Large intestine (tissue), 3 donors: ENCODE results near the gene TNRC6C. TPM values are rescaled to one million over a fixed set of nuclear protein-coding genes. Genes with fewer than 3 reads are reported as not detected.

ENCODE experiments used
- DNase-seq, 2 donors: peaks; one replicate each; pipeline versions ENCODE4 v3.0.0 to v3.0.0-alpha.2; 2013
- H3K27ac ChIP-seq: one replicate; pipeline ENCODE4 v1.5.1; 2013; ENCODE audit warnings: low read length
- H3K27me3 ChIP-seq: 2 replicates; pipeline ENCODE4 v1.6.1; 2013; ENCODE audit warnings: low read length; ENCODE audit not compliant: control insufficient read depth, insufficient read depth
- H3K36me3 ChIP-seq: 2 replicates; pipeline ENCODE4 v1.6.1; 2013; ENCODE audit warnings: low read length; ENCODE audit not compliant: control insufficient read depth, insufficient read depth
- H3K4me1 ChIP-seq: one replicate; pipeline ENCODE4 v1.6.1; 2013; ENCODE audit warnings: low read length; ENCODE audit not compliant: control insufficient read depth, insufficient read depth
- H3K4me3 ChIP-seq: one replicate; pipeline ENCODE4 v1.5.1; 2013; ENCODE audit warnings: low read length
- H3K9me3 ChIP-seq: one replicate; pipeline ENCODE4 v1.6.1; 2013; ENCODE audit warnings: mild to moderate bottlenecking, low read depth, low read length, moderate library complexity; ENCODE audit not compliant: control insufficient read depth
- WGBS: methylation state at CpG from one replicate; pipeline ENCODE4 v1.1.5; 2013; ENCODE audit warnings: low lambda C conversion rate; ENCODE audit not compliant: insufficient coverage; 5-methylcytosine and 5-hydroxymethylcytosine counted together
- polyA plus RNA-seq: library from polyadenylated mRNA; unstranded; fragments of 120-200 nt; gene quantifications from one replicate; pipeline ENCODE4 v1.2.1, GENCODE V29; 2013

The TNRC6C gene
- polyA plus RNA-seq, 1 donor, result 6.5 TPM

DNA sequence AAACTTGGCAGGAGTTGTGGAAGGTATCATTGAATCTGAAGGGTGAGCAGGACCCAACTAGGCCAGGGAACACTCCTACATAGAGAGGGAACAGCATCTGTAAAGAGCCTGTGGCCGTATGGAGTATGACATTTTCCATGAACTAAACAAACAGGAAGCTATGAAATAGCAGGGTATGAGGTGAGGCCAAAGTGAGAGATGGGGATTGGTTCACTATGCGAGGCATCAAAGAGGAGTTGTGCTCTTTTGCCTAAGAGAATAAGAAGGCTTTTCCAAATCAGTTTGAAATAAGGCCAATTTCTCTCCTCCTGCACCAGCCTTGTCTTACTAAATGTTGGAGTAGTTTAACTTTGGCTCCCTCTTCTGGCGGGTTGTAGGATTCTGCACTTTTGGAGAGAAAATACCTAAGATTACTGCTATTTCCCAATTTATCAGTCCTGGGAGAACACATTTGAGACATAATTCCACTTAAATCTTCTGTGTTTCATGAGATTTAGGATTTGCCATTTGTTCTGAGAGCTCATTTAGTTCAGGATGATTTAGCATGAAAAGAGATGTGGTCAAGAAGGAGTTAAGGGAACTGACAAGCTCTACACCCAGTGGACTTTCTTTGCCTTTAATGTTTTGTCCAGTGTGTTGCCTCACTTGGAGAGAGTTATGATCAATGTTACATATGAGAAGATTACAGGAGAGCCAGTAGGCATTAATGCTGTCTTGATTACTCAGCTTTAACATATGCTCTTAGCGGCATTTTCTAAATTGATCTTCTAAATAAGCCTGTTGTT, 55.4 kb downstream of the TNRC6C start:
- Histone ChIP-seq H3K27ac (no peak overlapping the region), H3K9me3 (no peaks in the 10 kb centered on the region), H3K4me3 (no peak overlapping the region), H3K27me3 (no peaks in the 10 kb centered on the region), H3K36me3 (no peaks in the 10 kb centered on the region), H3K4me1 (no peaks in the 10 kb centered on the region)
- WGBS, result 33% methylated on average over 2 of the region's 4 CpGs
- peak; percentile 37 to 45 for DNase-seq

DNA sequence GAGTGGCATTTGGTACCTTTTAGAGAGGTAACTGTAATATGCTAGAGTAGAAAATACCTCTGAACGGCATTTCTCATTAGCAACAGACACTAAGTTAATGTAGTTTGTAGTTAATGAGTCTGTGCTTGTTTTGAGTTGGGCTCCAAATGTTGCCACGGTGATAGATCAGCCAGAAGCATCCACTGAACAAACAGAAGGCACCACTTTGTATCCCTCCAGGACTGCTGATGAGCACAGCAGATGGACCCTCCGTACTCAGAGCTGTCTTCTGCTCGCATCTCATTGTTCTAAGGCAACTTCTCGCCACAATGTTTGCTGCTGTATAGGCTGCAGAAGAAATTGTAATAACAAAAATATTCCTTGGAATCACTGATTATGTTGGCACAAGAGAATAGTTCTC, 56.1 kb downstream of the TNRC6C start:
- H3K36me3 ChIP-seq, result no peaks in the 10 kb centered on the region
- H3K4me1 ChIP-seq, result no peaks in the 10 kb centered on the region
- no peak overlapping the region for H3K27ac ChIP-seq
- no peaks in the 10 kb centered on the region for H3K9me3 ChIP-seq
- no peak overlapping the region for H3K4me3 ChIP-seq
- 33% methylated on average over 1 of the region's 5 CpGs for WGBS
- no peak for DNase-seq
- no peaks in the 10 kb centered on the region for H3K27me3 ChIP-seq

DNA sequence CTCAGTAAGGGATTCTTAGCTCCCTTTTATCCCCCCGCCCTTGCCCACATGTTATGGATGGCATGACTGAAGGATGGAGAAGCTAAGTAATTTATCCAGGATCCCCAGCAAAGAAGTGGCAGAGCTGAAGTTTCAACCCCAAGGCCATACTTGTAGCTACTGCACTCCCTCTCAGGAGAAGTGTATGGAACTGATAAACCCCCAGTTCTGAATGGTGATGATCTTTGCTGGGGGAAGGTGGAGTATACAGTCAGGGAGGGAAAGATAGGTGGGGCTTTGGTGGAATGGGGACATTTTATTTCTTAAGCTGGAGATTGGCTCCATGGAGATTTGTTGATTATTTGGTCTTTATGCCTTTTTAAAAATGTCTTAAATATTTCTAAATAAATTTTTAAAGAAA, 58.3 kb downstream of the TNRC6C start:
- no peak for DNase-seq
- Histone ChIP-seq H3K4me1 (no peaks in the 10 kb centered on the region), H3K4me3 (no peak overlapping the region), H3K9me3 (no peaks in the 10 kb centered on the region), H3K27ac (no peak overlapping the region), H3K27me3 (no peaks in the 10 kb centered on the region), H3K36me3 (no peaks in the 10 kb centered on the region)
- WGBS, result no CpG with 5 or more reads among the region's 1 CpG

DNA sequence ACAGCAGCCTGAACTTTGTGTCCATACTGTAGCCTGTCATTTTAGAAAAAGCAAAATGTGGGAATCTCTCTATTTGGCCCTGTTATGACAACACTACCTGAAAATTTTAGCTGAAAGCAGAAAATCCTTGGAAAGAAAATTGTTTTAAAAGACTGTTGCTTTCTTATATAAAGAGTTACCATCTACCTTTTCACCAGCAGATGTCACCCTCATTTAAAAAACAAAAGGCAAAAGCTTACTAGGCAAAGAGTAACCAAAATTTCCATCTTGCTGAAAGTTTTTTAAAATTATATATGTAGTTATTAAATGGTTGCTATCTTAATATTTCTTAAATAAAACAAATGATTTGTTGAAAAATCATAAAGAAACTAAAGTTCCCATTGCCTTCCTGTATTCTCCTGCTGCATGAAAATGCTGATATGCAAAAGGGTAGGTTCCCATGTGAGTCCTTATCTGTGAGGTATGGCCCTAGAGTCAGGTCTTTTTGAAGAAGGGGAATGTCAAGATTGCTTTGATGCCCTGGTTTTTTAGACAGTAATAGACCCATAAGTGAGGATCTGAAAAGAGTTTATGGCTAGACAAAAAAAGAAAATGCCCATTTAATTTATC, 61.0 kb downstream of the TNRC6C start:
- Histone ChIP-seq H3K27me3 (no peaks in the 10 kb centered on the region), H3K27ac (no peak overlapping the region), H3K36me3 (no peaks in the 10 kb centered on the region), H3K4me3 (no peak overlapping the region), H3K9me3 (no peaks in the 10 kb centered on the region), H3K4me1 (no peaks in the 10 kb centered on the region)
- no peak for DNase-seq

DNA sequence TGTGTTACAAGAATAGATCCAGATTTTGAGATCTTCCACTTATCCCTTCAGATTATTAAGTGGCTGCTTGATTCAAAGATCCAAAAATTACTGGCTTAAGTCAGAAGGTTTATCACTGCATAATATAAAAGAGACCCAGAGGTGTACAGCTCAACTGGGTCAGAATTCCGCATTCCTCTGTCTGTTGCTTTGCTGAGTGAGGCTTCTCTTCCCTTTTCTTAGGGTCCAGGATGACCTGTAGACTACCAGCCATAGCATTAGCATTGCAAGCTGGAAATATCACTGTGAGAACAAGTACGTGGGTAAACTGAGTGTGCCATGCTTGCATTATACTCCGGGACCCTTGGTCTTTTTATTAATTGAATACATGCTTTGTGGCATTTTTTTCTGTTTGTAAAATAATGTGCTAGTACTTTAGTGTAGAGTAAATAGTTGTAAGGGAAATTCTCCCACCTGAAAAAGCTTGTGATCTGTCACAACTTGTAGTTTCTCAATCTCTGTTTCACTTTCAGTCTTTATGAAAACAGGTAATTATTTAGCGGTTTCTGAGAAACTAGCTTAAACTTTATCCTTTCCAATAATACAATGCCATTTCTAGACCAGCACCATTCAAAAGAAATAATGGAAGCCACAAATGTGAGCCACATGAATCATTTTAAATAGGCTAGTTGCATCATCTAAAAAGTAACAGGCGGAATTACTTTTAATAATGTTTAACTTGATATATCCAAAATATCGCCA, 61.6 kb downstream of the TNRC6C start:
- DNase-seq, result no peak
- Histone ChIP-seq H3K4me3 (no peak overlapping the region), H3K27me3 (no peaks in the 10 kb centered on the region), H3K27ac (no peak overlapping the region), H3K36me3 (no peaks in the 10 kb centered on the region), H3K9me3 (no peaks in the 10 kb centered on the region), H3K4me1 (no peaks in the 10 kb centered on the region)
- 83% methylated on average over 3 of the region's 6 CpGs for WGBS

DNA sequence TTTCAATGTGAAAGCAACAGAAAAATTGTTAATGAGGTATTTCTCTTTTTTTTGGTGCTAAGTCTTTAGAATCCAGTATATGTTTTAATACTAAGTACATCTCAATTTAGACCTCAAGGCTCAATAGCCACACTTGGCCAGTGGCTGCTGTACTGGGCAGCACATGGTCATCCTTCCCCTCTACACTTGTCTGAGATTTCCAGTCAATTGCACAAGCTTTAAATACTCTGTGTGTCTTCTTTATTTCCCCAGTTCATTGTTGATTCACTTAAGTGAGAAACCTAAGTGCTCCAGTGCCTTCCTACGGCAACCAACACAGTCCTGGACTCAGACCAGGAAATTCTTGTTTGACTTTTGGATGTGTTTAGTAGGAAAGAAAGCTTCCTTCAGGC, 62.2 kb downstream of the TNRC6C start:
- no peak overlapping the region for H3K27ac ChIP-seq
- no peaks in the 10 kb centered on the region for H3K4me1 ChIP-seq
- H3K36me3 ChIP-seq, result no peaks in the 10 kb centered on the region
- H3K4me3 ChIP-seq, result no peak overlapping the region
- H3K9me3 ChIP-seq, result no peaks in the 10 kb centered on the region
- WGBS, result no CpG with 5 or more reads among the region's 1 CpG
- no peaks in the 10 kb centered on the region for H3K27me3 ChIP-seq
- no peak for DNase-seq

DNA sequence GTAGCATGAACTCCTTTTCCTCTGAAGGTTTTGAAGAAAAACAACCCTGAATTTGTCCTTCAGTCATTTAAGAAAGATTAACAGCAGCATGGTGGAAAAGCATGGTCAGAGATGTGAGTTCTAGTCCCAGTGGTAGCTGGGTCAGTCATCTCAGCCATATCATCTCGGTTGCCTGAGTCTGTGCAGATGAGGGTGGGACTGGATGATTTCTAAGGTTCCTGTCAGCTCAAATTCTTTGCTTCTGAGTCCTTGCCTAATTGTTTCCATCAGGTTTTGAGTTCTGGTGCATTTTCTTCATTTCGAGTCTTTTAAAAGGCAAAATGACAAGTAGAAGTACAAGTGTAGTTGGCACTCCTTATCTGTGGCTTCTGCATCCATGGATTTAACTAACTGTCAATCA, 63.9 kb downstream of the TNRC6C start:
- no peaks in the 10 kb centered on the region for H3K36me3 ChIP-seq
- H3K27me3 ChIP-seq, result no peaks in the 10 kb centered on the region
- no peak overlapping the region for H3K4me3 ChIP-seq
- H3K27ac ChIP-seq, result no peak overlapping the region
- H3K9me3 ChIP-seq, result no peaks in the 10 kb centered on the region
- no peaks in the 10 kb centered on the region for H3K4me1 ChIP-seq
- WGBS, result no CpG with 5 or more reads among the region's 2 CpGs
- DNase-seq, result no peak

DNA sequence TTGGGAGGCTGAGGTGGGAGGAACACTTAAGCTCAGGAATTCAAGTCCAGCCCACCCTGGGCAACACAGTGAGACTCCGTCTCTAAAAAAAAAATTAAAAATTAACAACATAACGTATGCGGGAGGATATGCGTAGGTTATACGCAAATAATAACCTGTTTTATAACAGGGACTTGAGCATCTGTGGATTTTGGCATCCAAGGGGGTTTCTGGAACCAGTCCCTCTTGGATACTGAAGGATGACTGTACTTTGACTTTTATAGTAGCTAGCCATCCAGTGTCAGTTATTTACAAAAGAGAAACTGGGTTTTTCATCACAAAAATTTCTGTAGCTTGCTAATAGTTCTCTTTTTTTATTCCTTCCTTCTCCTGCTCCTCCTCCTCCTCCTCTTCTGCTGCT, 64.5 kb downstream of the TNRC6C start:
- H3K9me3 ChIP-seq, result no peaks in the 10 kb centered on the region
- H3K36me3 ChIP-seq, result no peaks in the 10 kb centered on the region
- WGBS, result 96% methylated on average over 4 of the region's 5 CpGs
- no peak overlapping the region for H3K27ac ChIP-seq
- no peak overlapping the region for H3K4me3 ChIP-seq
- no peak for DNase-seq
- no peaks in the 10 kb centered on the region for H3K4me1 ChIP-seq
- H3K27me3 ChIP-seq, result no peaks in the 10 kb centered on the region

DNA sequence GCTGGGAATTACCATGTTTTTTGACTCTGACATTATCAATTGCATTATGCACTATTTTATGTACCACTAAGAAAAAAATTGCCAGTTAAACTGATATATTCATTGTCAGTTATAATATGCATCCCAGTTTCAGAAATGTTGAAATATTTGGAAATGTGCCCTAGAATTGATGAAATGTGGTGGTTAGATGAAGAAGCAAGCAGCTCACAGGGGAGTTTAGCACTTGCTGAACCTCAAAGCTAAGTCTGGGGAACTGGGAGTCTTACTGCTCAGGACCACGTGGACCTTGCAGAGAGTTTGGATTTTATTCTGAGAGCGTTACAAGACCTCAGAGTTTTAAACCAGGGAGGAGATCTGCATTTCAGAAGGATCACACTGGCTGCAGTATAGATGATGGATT, 67.9 kb downstream of the TNRC6C start:
- WGBS, result no CpG with 5 or more reads among the region's 2 CpGs
- DNase-seq, result no peak
- H3K27ac ChIP-seq, result no peak overlapping the region
- no peaks in the 10 kb centered on the region for H3K27me3 ChIP-seq
- no peak overlapping the region for H3K4me3 ChIP-seq
- H3K36me3 ChIP-seq, result peaks cover under 1% of the 10 kb centered on the region
- no peaks in the 10 kb centered on the region for H3K4me1 ChIP-seq
- no peaks in the 10 kb centered on the region for H3K9me3 ChIP-seq

DNA sequence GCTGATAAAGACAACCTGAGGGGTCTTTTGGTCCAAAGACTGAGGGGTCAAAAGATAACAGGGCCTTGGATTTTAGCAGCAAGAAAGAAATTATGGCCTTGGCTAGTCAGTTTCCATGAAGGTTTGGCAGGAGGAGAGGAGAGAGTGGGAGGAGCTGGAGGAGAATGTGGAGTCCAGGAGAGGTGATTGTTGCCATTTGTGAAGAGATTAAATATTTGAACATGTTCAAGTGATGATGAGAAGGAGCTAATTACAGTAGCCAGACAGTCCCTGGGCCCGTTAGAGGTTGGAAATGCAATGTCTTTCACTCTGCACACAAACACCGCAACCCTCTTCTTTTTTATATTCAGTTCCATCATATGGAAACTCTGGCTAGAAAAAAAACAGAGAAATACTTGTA, 68.6 kb downstream of the TNRC6C start:
- WGBS, result no CpG with 5 or more reads among the region's 2 CpGs
- no peaks in the 10 kb centered on the region for H3K9me3 ChIP-seq

More for the DNA sequence above, 68.6 kb downstream of the TNRC6C start:
- Histone ChIP-seq H3K27me3 (no peaks in the 10 kb centered on the region), H3K4me1 (no peaks in the 10 kb centered on the region), H3K27ac (no peak overlapping the region), H3K4me3 (no peak overlapping the region), H3K36me3 (peaks cover 4% of the 10 kb centered on the region)
- no peak for DNase-seq
